H9 (cell line): Measurements from ENCODE around the gene ADAD2. TPM values are rescaled to one million over a fixed set of nuclear protein-coding genes. Genes with fewer than 3 reads are reported as not detected.
"Not testable (repeated sequence)": the region's sequence is repeated elsewhere in the genome, so short reads cannot be mapped to it uniquely, and the experiment has no call there.

ENCODE experiments used
- DNase-seq: peaks from one replicate; pipeline ENCODE4 v3.0.0-alpha.2; 2017
- H2AFZ ChIP-seq: one replicate; pipeline ENCODE4 v1.6.1; 2013; ENCODE audit warnings: mild to moderate bottlenecking, low read length, control low read depth, moderate library complexity
- H2AK5ac ChIP-seq: 2 replicates; pipeline ENCODE4 v1.6.1; 2013; ENCODE audit warnings: low read length, control low read depth, mixed read lengths; ENCODE audit not compliant: insufficient read length
- H2BK120ac ChIP-seq: one replicate; pipeline ENCODE4 v1.6.1; 2013; ENCODE audit warnings: low read depth, mild to moderate bottlenecking, low read length, control low read depth, inconsistent platforms; ENCODE audit not compliant: poor library complexity, severe bottlenecking
- H2BK12ac ChIP-seq: 2 replicates; pipeline ENCODE4 v1.6.1; 2013; ENCODE audit warnings: low read length, control low read depth, mixed read lengths, low read depth; ENCODE audit not compliant: insufficient read length
- H2BK15ac ChIP-seq: 2 replicates; pipeline ENCODE4 v1.6.1; 2013; ENCODE audit warnings: low read depth, low read length, control low read depth
- H2BK20ac ChIP-seq: one replicate; pipeline ENCODE4 v1.6.1; 2013; ENCODE audit warnings: low read depth, mild to moderate bottlenecking, low read length, control low read depth, inconsistent platforms; ENCODE audit not compliant: poor library complexity, severe bottlenecking
- H2BK5ac ChIP-seq: 2 replicates; pipeline ENCODE4 v1.6.1; 2013; ENCODE audit warnings: low read length, control low read depth, mixed read lengths; ENCODE audit not compliant: insufficient read length
- H3K14ac ChIP-seq: 2 replicates; pipeline ENCODE4 v1.6.1; 2013; ENCODE audit warnings: low read length, control low read depth; ENCODE audit not compliant: insufficient read depth
- H3K18ac ChIP-seq: 2 replicates; pipeline ENCODE4 v1.6.1; 2013; ENCODE audit warnings: low read depth, mild to moderate bottlenecking, mixed read lengths, low read length, control low read depth; ENCODE audit not compliant: insufficient read length
- H3K23ac ChIP-seq: 2 replicates; pipeline ENCODE4 v1.6.1; 2013; ENCODE audit warnings: low read length, control low read depth, mixed read lengths, low read depth; ENCODE audit not compliant: insufficient read length
- H3K23me2 ChIP-seq: 2 replicates; pipeline ENCODE4 v1.6.1; 2013; ENCODE audit warnings: low read depth, mild to moderate bottlenecking, mixed read lengths, low read length, control low read depth; ENCODE audit not compliant: insufficient read length, poor library complexity, severe bottlenecking
- H3K27ac ChIP-seq: 2 replicates; pipeline ENCODE4 v1.5.1; 2013; ENCODE audit warnings: low read length, control low read depth, mixed read lengths, low read depth; ENCODE audit not compliant: insufficient read length
- H3K27me3 ChIP-seq: 2 replicates; pipeline ENCODE4 v1.6.1; 2013; ENCODE audit warnings: low read length, control low read depth, inconsistent platforms; ENCODE audit not compliant: insufficient read depth
- H3K4ac ChIP-seq: 2 replicates; pipeline ENCODE4 v1.6.1; 2013; ENCODE audit warnings: low read depth, mild to moderate bottlenecking, control low read depth, inconsistent platforms, low read length, moderate library complexity
- H3K4me1 ChIP-seq: 2 replicates; pipeline ENCODE4 v1.6.1; 2013; ENCODE audit warnings: low read length, control low read depth, inconsistent platforms; ENCODE audit not compliant: insufficient read depth
- H3K4me2 ChIP-seq: 2 replicates; pipeline ENCODE4 v1.6.1; 2013; ENCODE audit warnings: low read length, control low read depth, mixed read lengths; ENCODE audit not compliant: insufficient read length, insufficient read depth
- H3K56ac ChIP-seq: 2 replicates; pipeline ENCODE4 v1.6.1; 2013; ENCODE audit warnings: low read depth, mild to moderate bottlenecking, mixed read lengths, low read length, control low read depth; ENCODE audit not compliant: insufficient read length
- H3K79me1 ChIP-seq: 2 replicates; pipeline ENCODE4 v1.6.1; 2013; ENCODE audit warnings: low read depth, mild to moderate bottlenecking, moderate library complexity, low read length, control low read depth, inconsistent platforms; ENCODE audit not compliant: insufficient read depth, poor library complexity, severe bottlenecking
- H3K79me2 ChIP-seq: 2 replicates; pipeline ENCODE4 v1.6.1; 2013; ENCODE audit warnings: low read length, control low read depth, inconsistent platforms; ENCODE audit not compliant: insufficient read depth
- H3K9ac ChIP-seq: 2 replicates; pipeline ENCODE4 v1.6.1; 2013; ENCODE audit warnings: low read length, control low read depth, mixed read lengths; ENCODE audit not compliant: insufficient read length; ENCODE audit errors: extremely low read depth
- H3K9me3 ChIP-seq: one replicate; pipeline ENCODE4 v1.6.1; 2013; ENCODE audit warnings: low read depth, low read length, inconsistent platforms; ENCODE audit not compliant: control insufficient read depth
- H3T11ph ChIP-seq: one replicate; pipeline ENCODE4 v1.6.1; 2013; ENCODE audit warnings: mild to moderate bottlenecking, low read length, control low read depth, inconsistent platforms
- H4K20me1 ChIP-seq: one replicate; pipeline ENCODE4 v1.6.1; 2013; ENCODE audit not compliant: control insufficient read depth, insufficient read length, insufficient read depth
- H4K5ac ChIP-seq: 2 replicates; pipeline ENCODE4 v1.6.1; 2013; ENCODE audit warnings: low read depth, mild to moderate bottlenecking, mixed read lengths, low read length, control low read depth; ENCODE audit not compliant: insufficient read length
- H4K8ac ChIP-seq: replicated peaks from 2 replicates; pipeline ENCODE4 v1.6.1; 2013; ENCODE audit warnings: low read length, control low read depth, mixed read lengths, low read depth; ENCODE audit not compliant: insufficient read length
- H4K91ac ChIP-seq: 2 replicates; pipeline ENCODE4 v1.6.1; 2013; ENCODE audit warnings: low read depth, mild to moderate bottlenecking, moderate library complexity, mixed read lengths, low read length, control low read depth; ENCODE audit not compliant: insufficient read length
- H3K27ac Mint-ChIP-seq, 3 experiments: 2 replicates in 2 of 3; 3 replicates in 1 of 3; pipeline ENCODE4 v1.8.0; 2020 to 2021; ENCODE audit warnings: mixed read lengths in 3 of 3, mild to moderate bottlenecking in 1 of 3, moderate library complexity in 1 of 3
- H3K27me3 Mint-ChIP-seq: 2 replicates; pipeline ENCODE4 v1.8.0; 2021; ENCODE audit warnings: low read depth, mild to moderate bottlenecking, moderate library complexity, mixed read lengths
- H3K36me3 Mint-ChIP-seq, 3 experiments: 2 replicates in 2 of 3; 3 replicates in 1 of 3; pipeline ENCODE4 v1.8.0; 2020 to 2021; ENCODE audit warnings: low read depth in 3 of 3, mixed read lengths in 3 of 3; ENCODE audit not compliant: insufficient read depth in 1 of 3
- H3K4me1 Mint-ChIP-seq, 2 experiments: 2 replicates each; pipeline ENCODE4 v1.8.0; 2020; ENCODE audit warnings: mixed read lengths in 2 of 2
- H3K4me3 Mint-ChIP-seq, 2 experiments: 2 replicates in 1 of 2; 3 replicates in 1 of 2; pipeline ENCODE4 v1.8.0; 2020 to 2021; ENCODE audit warnings: mild to moderate bottlenecking in 2 of 2, mixed read lengths in 2 of 2, moderate library complexity in 1 of 2
- H3K9me3 Mint-ChIP-seq, 2 experiments: 2 replicates in 1 of 2; 3 replicates in 1 of 2; pipeline ENCODE4 v1.8.0; 2020; ENCODE audit warnings: mild to moderate bottlenecking in 2 of 2, mixed read lengths in 2 of 2, moderate library complexity in 1 of 2
- WGBS: extraction: QIAGEN DNeasy Blood & Tissue Kit; methylation state at CpG from one replicate; pipeline ENCODE4 v1.1.7; 2013; ENCODE audit warnings: missing lambda C conversion rate, low lambda C conversion rate, mixed read lengths; ENCODE audit not compliant: insufficient read length; ENCODE audit errors: extremely low coverage; 5-methylcytosine and 5-hydroxymethylcytosine counted together
- total RNA-seq: library from RNA; stranded (reverse); gene quantifications from 2 replicates; pipeline ENCODE4 v1.2.1, GENCODE V29; 2021

ADAD2 gene
- total RNA-seq, 1 experiment from 2014 or later = 1.0 TPM

- not testable (repeated sequence) for H3K14ac ChIP-seq, H3K36me3 Mint-ChIP-seq, H2BK120ac ChIP-seq, H4K8ac ChIP-seq, H4K5ac ChIP-seq, H3K4me1 ChIP-seq, H3K4ac ChIP-seq, H3K4me1 Mint-ChIP-seq, H3T11ph ChIP-seq, H3K27me3 Mint-ChIP-seq, H2BK5ac ChIP-seq, H3K27ac Mint-ChIP-seq, H3K27ac ChIP-seq, H2AFZ ChIP-seq, DNase-seq, H2AK5ac ChIP-seq, H3K79me1 ChIP-seq, H2BK12ac ChIP-seq, H4K91ac ChIP-seq, H3K18ac ChIP-seq, H3K79me2 ChIP-seq, H4K20me1 ChIP-seq, H3K4me2 ChIP-seq, H3K9me3 ChIP-seq, H2BK15ac ChIP-seq, H2BK20ac ChIP-seq, H3K56ac ChIP-seq, H3K9ac ChIP-seq, H3K23me2 ChIP-seq, H3K4me3 Mint-ChIP-seq, H3K9me3 Mint-ChIP-seq, H3K27me3 ChIP-seq, H3K23ac ChIP-seq
- WGBS = no CpG with 5 or more reads among the region's 6 CpGs
Measured at GRCh38 chr16:84205123-84205522, 14.2 kb downstream of the ADAD2 start.
